MM.1S (cell line): ENCODE measurements around the gene CNTN5.

ENCODE experiments used
- DNase-seq: peaks from one replicate; pipeline ENCODE4 v3.0.0-alpha.2; 2015
- H2AFZ ChIP-seq: fragments of 300-600 bp; sonication (generic); 2 replicates; pipeline ENCODE4 v1.6.0; 2016; ENCODE audit warnings: antibody characterized with exemption, low read length
- H3F3A ChIP-seq: fragments of 300-600 bp; sonication (generic); 2 replicates; pipeline ENCODE4 v1.6.1; 2016; ENCODE audit warnings: mild to moderate bottlenecking, antibody characterized with exemption, low read length, moderate library complexity, mixed read lengths; ENCODE audit not compliant: insufficient read depth
- H3K27ac ChIP-seq: fragments of 300-600 bp; sonication (generic); 2 replicates; pipeline ENCODE4 v1.5.1; 2016; ENCODE audit warnings: mild to moderate bottlenecking, low read length
- H3K27me3 ChIP-seq: fragments of 300-600 bp; sonication (generic); replicated peaks from 2 replicates; pipeline ENCODE4 v1.6.0; 2016; ENCODE audit warnings: low read length; ENCODE audit not compliant: insufficient read depth
- H3K36me3 ChIP-seq: fragments of 300-600 bp; sonication (generic); replicated peaks from 2 replicates; pipeline ENCODE4 v1.6.1; 2016; ENCODE audit warnings: mild to moderate bottlenecking, low read length, mixed read lengths; ENCODE audit not compliant: insufficient read depth
- H3K4me1 ChIP-seq: fragments of 300-600 bp; sonication (generic); 2 replicates; pipeline ENCODE4 v1.6.1; 2016; ENCODE audit warnings: low read length, mixed read lengths
- H3K4me2 ChIP-seq: fragments of 300-600 bp; sonication (generic); 2 replicates; pipeline ENCODE4 v1.6.0; 2016; ENCODE audit warnings: low read depth, low read length
- H3K4me3 ChIP-seq: fragments of 300-600 bp; sonication (generic); 2 replicates; pipeline ENCODE4 v1.5.1; 2016; ENCODE audit warnings: low read length, mixed read lengths
- H3K79me2 ChIP-seq: fragments of 300-600 bp; sonication (generic); 2 replicates; pipeline ENCODE4 v1.6.1; 2016; ENCODE audit warnings: mixed run types, low read length, mixed read lengths
- H3K9ac ChIP-seq: fragments of 300-600 bp; sonication (generic); 2 replicates; pipeline ENCODE4 v1.6.1; 2016; ENCODE audit warnings: low read length, mixed read lengths
- H3K9me2 ChIP-seq: fragments of 300-600 bp; sonication (generic); replicated peaks from 2 replicates; pipeline ENCODE4 v1.6.1; 2016; ENCODE audit warnings: mild to moderate bottlenecking, low read length, mixed read lengths; ENCODE audit not compliant: insufficient read depth
- H3K9me3 ChIP-seq: fragments of 300-600 bp; sonication (generic); replicated peaks from 2 replicates; pipeline ENCODE4 v1.6.1; 2016; ENCODE audit warnings: mild to moderate bottlenecking, low read length, mixed read lengths; ENCODE audit not compliant: insufficient read depth
- H4K20me1 ChIP-seq: fragments of 300-600 bp; sonication (generic); 2 replicates; pipeline ENCODE4 v1.6.1; 2016; ENCODE audit warnings: mild to moderate bottlenecking, low read length, moderate library complexity, mixed read lengths; ENCODE audit not compliant: insufficient read depth
- CTCF ChIP-seq: fragments of 300-600 bp; sonication (generic); IDR thresholded peaks from 2 replicates; pipeline ENCODE4 v1.5.1; 2016; ENCODE audit warnings: antibody characterized with exemption, low read length, mixed read lengths
- EZH2 ChIP-seq: fragments of 300-600 bp; sonication (generic); optimal IDR thresholded peaks from 2 replicates; pipeline ENCODE3; 2017; ENCODE audit warnings: low read depth, mild to moderate bottlenecking, antibody characterized with exemption, low read length, mixed read lengths
- EZH2phosphoT487 ChIP-seq: fragments of 300-600 bp; sonication (generic); IDR thresholded peaks from 2 replicates; pipeline ENCODE4 v1.6.1; 2018; ENCODE audit warnings: antibody characterized with exemption, low read length

Gene CNTN5

DNA sequence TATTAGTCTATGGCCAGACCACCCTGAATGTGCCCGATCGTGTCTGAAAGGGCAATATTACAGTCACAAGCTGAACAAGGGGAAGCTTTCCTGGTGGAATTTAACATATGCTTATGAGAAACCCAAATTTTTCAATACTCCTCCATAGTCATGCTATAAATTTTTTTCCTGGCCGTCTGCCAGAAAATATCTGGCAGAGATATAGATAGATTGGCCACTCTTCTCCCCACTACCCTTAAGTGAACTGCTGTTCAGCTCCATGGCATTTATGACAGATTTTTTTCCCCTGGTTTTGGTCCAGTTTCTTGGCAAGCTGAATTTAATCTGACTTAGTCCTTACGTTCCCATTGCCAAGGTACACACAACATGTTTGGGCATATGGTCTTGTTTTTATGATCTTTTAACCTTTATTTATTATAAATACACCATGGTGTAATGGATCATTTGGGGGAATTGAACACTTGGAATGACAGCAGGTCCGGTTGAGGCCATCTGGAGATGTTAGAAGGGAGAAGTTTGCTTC is 328.5 kb downstream of the CNTN5 start:
- Histone ChIP-seq H3K9me3 (no peaks in the 10 kb centered on the region), H3K36me3 (no peaks in the 10 kb centered on the region), H3K4me1 (no peaks in the 10 kb centered on the region)

DNA sequence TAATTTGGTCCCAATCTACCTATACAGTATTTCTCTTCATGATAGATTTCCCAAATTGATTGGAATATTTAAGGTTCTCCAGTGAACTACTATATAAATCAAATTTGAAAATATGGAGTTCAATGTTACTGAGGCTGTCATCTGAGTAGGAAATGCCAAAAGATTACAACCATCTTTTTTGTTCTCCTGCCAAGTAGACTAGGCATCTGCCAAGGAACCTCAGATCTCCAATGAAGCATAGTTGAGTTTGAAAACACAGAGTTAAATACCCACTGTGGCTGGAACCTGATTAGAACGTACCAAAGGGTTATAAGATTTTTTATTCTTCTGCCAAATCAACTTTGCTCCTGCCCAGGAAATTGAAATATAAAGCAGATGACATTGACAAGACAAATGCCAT is 330.9 kb downstream of the CNTN5 start:
- H3K9me3 ChIP-seq = no peaks in the 10 kb centered on the region
- H4K20me1 ChIP-seq = no peaks in the 10 kb centered on the region
- no peak overlapping the region for H3K9ac ChIP-seq
- H3K36me3 ChIP-seq = no peaks in the 10 kb centered on the region
- no peak overlapping the region for H2AFZ ChIP-seq
- no peak overlapping the region for H3K4me3 ChIP-seq
- no peaks in the 10 kb centered on the region for H3K79me2 ChIP-seq
- H3F3A ChIP-seq = no peaks in the 10 kb centered on the region
- TF ChIP-seq EZH2phosphoT487 (no peak), CTCF (no peak), EZH2 (no peak)
- H3K4me2 ChIP-seq = no peak overlapping the region
- H3K27me3 ChIP-seq = no peaks in the 10 kb centered on the region
- H3K27ac ChIP-seq = no peak overlapping the region
- DNase-seq = no peak
- no peaks in the 10 kb centered on the region for H3K9me2 ChIP-seq
- no peaks in the 10 kb centered on the region for H3K4me1 ChIP-seq

More for the DNA sequence above, 328.5 kb downstream of the CNTN5 start:
- H3K79me2 ChIP-seq = no peaks in the 10 kb centered on the region
- no peak for TF ChIP-seq CTCF
- TF ChIP-seq EZH2 = no peak
- TF ChIP-seq EZH2phosphoT487 = no peak
- no peaks in the 10 kb centered on the region for H3F3A ChIP-seq
- H3K9me2 ChIP-seq = no peaks in the 10 kb centered on the region
- DNase-seq = no peak
- no peaks in the 10 kb centered on the region for H4K20me1 ChIP-seq
- H3K27me3 ChIP-seq = no peaks in the 10 kb centered on the region
- H3K9ac ChIP-seq = no peak overlapping the region
- H3K4me2 ChIP-seq = no peak overlapping the region
- H3K4me3 ChIP-seq = no peak overlapping the region
- H2AFZ ChIP-seq = no peak overlapping the region
- no peak overlapping the region for H3K27ac ChIP-seq

DNA sequence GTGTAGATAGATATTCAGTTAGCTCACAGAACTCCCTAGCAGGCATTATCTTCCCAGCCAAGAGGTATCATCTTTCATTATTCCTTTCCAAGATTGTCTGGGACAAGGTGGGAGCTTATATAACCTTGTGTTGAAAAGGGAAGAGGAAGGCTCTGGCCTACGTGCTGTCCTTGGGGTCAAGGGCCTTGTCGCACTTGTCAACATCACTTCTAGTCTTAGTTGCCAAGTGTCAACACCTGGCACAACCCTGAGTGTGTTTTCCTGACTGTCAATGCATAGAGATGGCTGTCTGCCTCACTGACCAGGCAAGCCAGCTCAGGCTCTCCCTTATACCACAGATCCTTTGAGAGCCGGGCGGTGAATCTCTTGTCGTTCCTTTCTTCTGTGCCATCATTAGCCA is 331.9 kb downstream of the CNTN5 start:
- H3K27ac ChIP-seq = no peak overlapping the region
- H3K4me1 ChIP-seq = no peaks in the 10 kb centered on the region
- H3K4me3 ChIP-seq = no peak overlapping the region
- no peak overlapping the region for H2AFZ ChIP-seq
- TF ChIP-seq EZH2phosphoT487 (no peak), CTCF (no peak), EZH2 (no peak)
- no peaks in the 10 kb centered on the region for H3K27me3 ChIP-seq
- no peaks in the 10 kb centered on the region for H4K20me1 ChIP-seq
- H3K9me3 ChIP-seq = no peaks in the 10 kb centered on the region
- no peak overlapping the region for H3K9ac ChIP-seq
- no peaks in the 10 kb centered on the region for H3K9me2 ChIP-seq
- no peak for DNase-seq
- H3K79me2 ChIP-seq = no peaks in the 10 kb centered on the region
- H3K4me2 ChIP-seq = no peak overlapping the region
- H3F3A ChIP-seq = no peaks in the 10 kb centered on the region
- no peaks in the 10 kb centered on the region for H3K36me3 ChIP-seq
